Measurements from ENCODE around the gene JPH2. TPM values are rescaled to one million over a fixed set of nuclear protein-coding genes. Genes with fewer than 3 reads are reported as not detected.

Gene JPH2
- total and polyA plus RNA-seq, 2 of the 4 experiments (the other 2 are of a cell fraction) = 0.44 to 0.54 TPM

DNA sequence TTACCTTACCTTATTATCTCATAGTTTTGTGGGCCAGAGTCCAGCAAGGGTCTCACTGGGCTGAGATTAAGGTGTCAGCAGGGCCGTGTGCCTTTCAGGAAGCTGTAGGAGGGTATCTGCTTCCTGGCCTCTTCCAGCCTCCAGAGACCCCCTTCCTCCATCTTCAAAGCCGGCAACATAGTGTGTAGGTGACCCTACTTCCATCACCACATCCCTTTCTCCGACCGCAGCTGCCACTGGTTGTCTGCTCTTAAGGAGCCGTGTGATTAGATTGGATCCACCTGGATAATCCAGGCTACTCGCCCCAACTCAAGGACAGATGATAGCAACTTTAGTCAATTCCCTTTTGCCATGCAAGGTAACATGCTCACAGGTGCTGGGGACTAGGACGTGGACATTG lies 91.2 kb downstream of the JPH2 start:
- Histone ChIP-seq H3K27me3 (ENCODE audit: control insufficient read depth, insufficient read depth, low read length) (peaks cover 2% of the 10 kb centered on the region; the same call in 1 of the 2 replicates), H3K4me3 (ENCODE audit: insufficient read depth, low read depth, low read length) (no peak overlapping the region), H3K4me2 (ENCODE audit: low read depth, low read length) (no peak overlapping the region), H2BK15ac (ENCODE audit: low read depth, low read length) (no peak overlapping the region), H3K79me1 (ENCODE audit: low read depth in 1 of 2, low read length in 2 of 2) (no peaks in the 10 kb centered on the region), H2BK5ac (ENCODE audit: low read depth, low read length, poor library complexity, severe bottlenecking) (no peak overlapping the region), H3K36me3 (ENCODE audit: control insufficient read depth, insufficient read depth, low read length) (no peaks in the 10 kb centered on the region), H3K4me1 (ENCODE audit: control insufficient read depth, insufficient read depth, low read length) (0 out of 2 replicates have a peak, but pooled peaks cover 2% of the 10 kb centered on the region), H4K8ac (ENCODE audit: low read depth in 2 of 2, low read length in 2 of 2) (no peak overlapping the region), H2BK120ac (ENCODE audit: low read depth, low read length) (no peak overlapping the region), H3K56ac (ENCODE audit: extremely low read depth, insufficient read depth, low read length) (no peak overlapping the region), H3K4ac (ENCODE audit: low read depth, low read length) (no peak overlapping the region), H3K9me3 (ENCODE audit: control insufficient read depth, insufficient read depth, low read length) (no peaks in the 10 kb centered on the region), H3K9ac (ENCODE audit: low read depth, low read length) (no peak overlapping the region), H4K91ac (ENCODE audit: insufficient read depth, low read depth, low read length) (no peak overlapping the region), H3K18ac (ENCODE audit: low read depth, low read length) (no peak overlapping the region), H2AFZ (replicated peaks; ENCODE audit: low read length, poor library complexity) (no peak overlapping the region), H3K9me1 (ENCODE audit: insufficient read depth, low read length) (no peaks in the 10 kb centered on the region; the same call in 1 of the 2 replicates), H4K5ac (ENCODE audit: low read depth, low read length) (no peak overlapping the region), H2AK9ac (replicated peaks; ENCODE audit: low read depth, low read length, poor library complexity) (no peak overlapping the region), H4K20me1 (ENCODE audit: insufficient read depth, low read length) (no peaks in the 10 kb centered on the region), H2AK5ac (ENCODE audit: low read depth, low read length) (no peak overlapping the region), H3K14ac (replicated peaks; ENCODE audit: low read depth, low read length) (no peak overlapping the region), H2BK20ac (ENCODE audit: low read depth, low read length) (no peak overlapping the region), H3K23ac (ENCODE audit: low read depth, low read length) (no peak overlapping the region), H3K27ac (ENCODE audit: insufficient read depth, low read length) (no peak overlapping the region)
- CTCF ChIA-PET = no interaction called here
- WGBS, 2 experiments (ENCODE audit: extremely low coverage in 2 of 2, insufficient read length in 1 of 2) = no CpG with 5 or more reads among the region's 7 CpGs
- dilution Hi-C loops (cut with HindIII; ENCODE audit: low sequenced_read_pairs, unreplicated experiment) = no loop called here
- ATAC-seq (ENCODE audit: low read depth) (no peak), DNase-seq (no peak)
- intact Hi-C loops (cut with micrococcal nuclease) = no loop called here
- BruUV-seq (replicated peaks) = no TSS peak
- TF ChIP-seq MXI1 (IDR thresholded peaks at IDR 0.05; ENCODE audit: borderline replicate concordance, low read depth, low read length) = no peak
- TF ChIP-seq, protein P1, sequence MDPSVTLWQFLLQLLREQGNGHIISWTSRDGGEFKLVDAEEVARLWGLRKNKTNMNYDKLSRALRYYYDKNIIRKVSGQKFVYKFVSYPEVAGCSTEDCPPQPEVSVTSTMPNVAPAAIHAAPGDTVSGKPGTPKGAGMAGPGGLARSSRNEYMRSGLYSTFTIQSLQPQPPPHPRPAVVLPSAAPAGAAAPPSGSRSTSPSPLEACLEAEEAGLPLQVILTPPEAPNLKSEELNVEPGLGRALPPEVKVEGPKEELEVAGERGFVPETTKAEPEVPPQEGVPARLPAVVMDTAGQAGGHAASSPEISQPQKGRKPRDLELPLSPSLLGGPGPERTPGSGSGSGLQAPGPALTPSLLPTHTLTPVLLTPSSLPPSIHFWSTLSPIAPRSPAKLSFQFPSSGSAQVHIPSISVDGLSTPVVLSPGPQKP (IDR thresholded peaks at IDR 0.05; ENCODE audit: borderline replicate concordance, low read depth, low read length) = no peak
- in situ Hi-C loops (cut with MboI; ENCODE audit: low sequenced_read_pairs) = loop anchor here (10.0 kb wide), 1 partner anchor 641 kb away; the partner anchor contains the start of gene SRSF6
- POLR2A ChIA-PET (ENCODE audit: unreplicated experiment) = no interaction called here
